HG03039 (cell line): Measurements from ENCODE around the gene STUB1.
"Not testable (repeated sequence)": the region's sequence is repeated elsewhere in the genome, so short reads cannot be mapped to it uniquely, and the experiment has no call there.

Experiments used
- ATAC-seq: cut with Tn5 transposase; IDR thresholded peaks from one replicate; pipeline ENCODE4 v1.9.1; 2021; ENCODE audit warnings: mild to moderate bottlenecking, moderate library complexity; ENCODE audit not compliant: unreplicated experiment

STUB1 gene

DNA sequence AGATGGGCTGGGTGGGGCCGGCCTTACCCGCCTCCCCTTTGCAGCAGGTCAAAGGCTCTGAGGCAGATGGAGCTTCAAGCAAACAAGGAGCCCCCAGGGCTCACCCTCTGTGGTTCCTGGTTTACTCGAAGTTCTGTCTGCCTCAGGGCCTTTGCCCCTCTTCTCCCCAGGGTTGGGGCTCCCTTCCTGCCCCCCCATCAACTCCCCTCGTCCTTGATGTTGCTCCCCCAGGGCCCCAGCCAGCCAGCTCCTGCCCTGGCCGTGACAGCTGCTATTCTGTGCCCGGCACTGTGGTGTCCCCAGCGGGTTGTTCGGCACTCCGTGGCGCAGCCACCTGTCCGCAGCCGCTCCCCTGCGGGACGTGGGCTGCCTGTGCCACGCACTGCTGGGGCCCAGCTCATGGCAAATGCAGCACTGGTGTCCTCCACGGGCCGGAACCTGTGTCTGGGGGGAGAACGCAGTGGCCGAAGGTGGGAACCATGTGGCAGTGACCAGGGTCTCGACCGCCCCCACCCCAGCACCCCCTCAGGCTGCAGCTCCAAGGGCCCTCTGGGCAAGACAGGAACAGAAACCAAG, 30.4 kb downstream of the STUB1 start:
- ATAC-seq: no peak

DNA sequence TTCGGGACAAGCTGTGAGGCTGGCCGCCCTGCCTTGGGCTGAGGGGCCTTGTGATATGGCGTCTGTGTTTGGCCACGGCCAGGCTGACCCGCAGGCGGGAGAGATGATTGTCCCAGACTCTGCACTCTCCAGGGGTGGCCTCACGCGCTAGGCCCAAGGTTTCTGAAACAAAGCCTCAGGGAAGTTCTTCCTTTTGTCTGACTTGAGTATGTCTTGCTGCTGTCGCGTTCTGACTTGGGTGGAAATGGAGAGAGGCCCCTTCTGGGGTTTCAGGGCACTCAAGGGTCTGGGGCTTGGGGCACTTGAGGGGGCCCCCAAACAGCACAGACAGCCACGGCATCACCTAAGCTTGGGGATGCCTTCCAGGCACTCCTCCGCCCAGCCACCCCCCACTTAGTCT, 30.9 kb downstream of the STUB1 start:
- ATAC-seq: no peak

DNA sequence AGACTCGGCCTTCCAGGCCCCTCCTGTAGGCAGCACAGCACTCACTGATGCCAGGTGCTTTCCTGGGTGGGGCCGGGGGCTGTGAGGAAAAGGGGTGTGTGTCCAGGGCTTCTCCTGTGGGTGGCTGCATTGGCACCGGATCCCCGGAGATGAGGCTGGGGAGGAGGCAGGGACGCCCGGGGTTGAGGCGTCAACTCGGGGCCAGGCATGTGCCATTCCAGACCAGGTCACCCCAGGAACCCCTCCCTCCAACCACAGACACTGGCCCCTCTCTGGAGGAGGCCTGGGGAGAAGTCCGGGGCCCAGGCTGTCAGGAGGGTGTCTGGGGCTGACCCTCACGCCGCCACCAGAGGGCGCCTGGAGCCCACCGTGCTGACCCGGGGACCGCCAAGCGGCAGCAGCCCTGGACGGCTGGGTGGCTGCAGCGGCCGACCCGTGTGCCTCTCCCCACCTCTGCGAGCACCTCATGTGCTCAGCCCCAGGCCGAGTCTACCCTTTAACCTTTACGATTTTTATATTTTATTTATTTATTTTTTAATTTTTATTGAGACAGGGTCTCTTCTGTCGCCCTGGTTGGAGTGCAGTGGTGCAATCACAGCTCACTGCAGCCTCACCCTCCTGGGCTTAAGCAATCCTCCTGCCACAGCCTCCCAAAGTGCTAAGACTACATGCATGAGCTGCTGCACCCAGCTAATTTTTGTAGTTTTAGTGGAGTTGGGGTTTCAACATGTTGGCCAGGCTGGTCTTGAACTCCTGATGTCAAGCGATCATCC, 31.5 kb downstream of the STUB1 start:
- no peak for ATAC-seq

DNA sequence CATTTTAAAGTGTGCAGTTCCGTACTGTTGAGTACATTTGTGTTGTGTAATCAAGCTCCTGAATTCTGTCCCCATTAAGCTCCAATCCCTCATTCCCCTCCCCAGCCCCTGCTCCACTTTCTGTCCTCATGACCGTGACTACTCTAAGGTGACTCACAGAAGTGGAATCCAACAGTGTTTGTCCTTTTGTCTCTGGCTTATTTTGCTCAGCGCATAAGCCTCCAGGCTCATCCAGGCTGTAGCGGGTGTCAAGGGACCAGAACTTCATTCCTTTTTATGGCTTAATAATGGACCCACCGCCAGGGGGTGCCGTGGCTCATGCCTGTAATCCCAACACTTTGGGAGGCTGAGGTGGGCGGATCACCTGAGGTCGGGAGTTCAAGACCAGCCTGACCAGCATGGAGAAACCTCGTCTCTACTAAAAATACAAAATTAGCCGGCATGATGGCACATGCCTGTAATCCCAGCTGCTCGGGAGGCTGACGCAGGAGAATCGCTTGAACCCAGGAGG, 32.6 kb downstream of the STUB1 start:
- ATAC-seq: not testable (repeated sequence)

DNA sequence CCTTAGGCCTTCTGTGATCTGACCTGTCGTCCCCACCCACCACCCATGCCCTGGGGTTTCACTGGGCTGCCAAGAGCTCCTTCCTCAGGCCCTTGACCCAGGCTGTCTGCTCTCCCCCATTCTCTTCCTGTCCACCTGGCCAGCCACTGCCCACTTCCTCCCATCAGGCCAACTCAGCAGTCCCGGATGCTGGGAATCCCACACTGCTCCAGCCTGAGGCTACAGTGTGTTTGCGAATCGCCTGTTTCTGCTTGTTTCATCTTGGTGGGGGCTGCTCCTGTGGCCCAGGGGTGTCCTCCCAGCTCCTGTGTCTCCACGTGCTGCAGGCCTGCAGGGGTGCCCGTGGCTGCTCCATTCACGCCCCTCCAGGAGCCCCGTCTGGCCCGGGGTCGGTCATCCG, 33.9 kb downstream of the STUB1 start:
- no peak for ATAC-seq

DNA sequence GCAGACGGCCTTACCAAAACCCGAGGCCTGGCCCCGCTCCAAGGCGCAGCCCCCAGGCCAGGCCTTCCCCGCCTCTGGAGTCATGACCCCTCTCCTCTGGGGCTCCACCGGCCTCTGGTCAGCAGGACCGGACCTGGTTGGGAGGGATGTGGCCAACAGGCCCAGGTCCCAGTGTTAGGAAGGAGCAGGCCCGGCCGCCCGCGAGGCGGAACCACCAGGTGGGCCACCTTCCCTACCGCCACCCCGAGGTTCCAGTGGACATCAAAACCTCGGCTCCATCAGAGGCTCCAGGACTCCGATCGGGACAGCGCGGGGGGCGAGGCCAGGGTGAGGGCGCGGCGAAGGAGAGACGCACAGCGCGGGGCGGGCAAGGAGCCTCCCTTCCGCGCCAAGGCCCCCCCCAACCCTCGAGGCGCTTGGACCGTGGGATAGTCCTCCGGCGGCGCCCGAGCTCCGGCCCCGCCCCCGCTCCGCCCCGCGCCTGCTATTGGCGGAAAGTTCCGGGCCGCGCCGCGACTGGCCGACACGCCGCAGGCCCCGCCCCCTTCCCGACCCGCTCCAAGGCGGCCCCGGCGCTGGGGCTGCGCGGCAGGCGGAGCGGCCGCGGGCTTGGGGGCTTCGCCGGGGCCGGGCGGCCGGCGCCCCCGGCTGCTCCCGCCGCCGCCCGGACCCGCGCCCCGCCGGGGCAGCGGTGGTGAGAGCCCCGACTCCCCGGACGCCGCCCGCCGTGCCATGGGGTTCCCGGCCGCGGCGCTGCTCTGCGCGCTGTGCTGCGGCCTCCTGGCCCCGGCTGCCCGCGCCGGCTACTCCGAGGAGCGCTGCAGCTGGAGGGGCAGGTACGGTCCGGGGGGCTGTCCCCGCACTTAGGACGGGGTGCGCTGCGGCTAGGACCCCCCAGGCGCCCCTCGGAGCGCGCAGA, 34.6 kb downstream of the STUB1 start, which contains the start of gene METRN:
METRN (plus strand) TSS at position 561 of the 919 bp plus-strand sequence; CDS start at position 733, 172 bp downstream.
- no peak for ATAC-seq

DNA sequence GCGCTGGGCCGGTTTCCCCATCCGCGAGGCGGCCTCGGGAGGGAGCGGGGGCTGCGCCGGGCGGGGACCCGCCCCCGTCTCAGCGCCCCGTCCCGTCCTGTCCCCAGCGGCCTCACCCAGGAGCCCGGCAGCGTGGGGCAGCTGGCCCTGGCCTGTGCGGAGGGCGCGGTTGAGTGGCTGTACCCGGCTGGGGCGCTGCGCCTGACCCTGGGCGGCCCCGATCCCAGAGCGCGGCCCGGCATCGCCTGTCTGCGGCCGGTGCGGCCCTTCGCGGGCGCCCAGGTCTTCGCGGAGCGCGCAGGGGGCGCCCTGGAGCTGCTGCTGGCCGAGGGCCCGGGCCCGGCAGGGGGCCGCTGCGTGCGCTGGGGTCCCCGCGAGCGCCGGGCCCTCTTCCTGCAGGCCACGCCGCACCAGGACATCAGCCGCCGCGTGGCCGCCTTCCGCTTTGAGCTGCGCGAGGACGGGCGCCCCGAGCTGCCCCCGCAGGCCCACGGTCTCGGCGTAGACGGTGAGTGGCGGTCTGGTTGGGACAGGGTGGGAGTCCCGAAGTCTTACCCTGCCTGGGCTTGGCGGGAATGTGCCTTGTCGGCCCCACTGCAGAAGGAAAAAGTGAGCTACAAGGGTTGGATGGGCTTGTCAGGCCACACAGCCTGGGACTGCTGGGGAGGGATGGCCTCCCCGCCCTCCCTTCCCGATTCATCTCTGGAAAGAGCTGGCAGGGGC, 35.4 kb downstream of the STUB1 start:
- no peak for ATAC-seq

DNA sequence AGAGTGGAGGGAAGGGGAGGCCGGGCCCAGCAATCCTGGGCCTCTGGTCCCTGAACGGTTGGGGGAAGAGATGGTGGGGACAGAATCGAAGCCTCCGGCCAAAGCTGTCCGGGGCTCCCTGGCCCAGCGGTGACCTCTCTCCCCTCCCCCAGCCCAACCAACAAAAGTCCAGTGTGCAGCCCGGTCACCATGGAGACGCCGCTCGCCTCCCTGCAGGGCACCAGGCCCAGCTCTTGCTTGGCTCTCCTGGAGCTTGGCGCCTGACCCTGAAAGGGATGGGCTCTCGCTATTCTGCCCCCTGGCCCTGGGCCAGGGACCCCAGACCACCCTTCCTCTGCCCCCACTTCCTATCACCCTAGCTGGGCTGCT, 36.0 kb downstream of the STUB1 start:
- no peak for ATAC-seq

DNA sequence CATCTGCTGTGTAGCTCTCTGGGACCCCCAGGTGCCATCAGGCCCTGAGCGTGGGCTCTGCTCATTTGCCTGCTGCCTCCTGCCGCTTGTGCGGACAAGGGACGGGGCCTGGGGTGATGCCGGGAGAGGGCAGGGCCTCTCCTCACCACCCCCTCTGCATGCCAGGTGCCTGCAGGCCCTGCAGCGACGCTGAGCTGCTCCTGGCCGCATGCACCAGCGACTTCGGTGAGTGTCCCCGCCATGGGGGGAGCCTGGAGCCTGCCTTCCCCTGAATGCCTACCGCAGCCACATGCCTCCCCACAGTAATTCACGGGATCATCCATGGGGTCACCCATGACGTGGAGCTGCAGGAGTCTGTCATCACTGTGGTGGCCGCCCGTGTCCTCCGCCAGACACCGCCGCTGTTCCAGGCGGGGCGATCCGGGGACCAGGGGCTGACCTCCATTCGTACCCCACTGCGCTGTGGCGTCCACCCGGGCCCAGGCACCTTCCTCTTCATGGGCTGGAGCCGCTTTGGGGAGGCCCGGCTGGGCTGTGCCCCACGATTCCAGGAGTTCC, 36.6 kb downstream of the STUB1 start:
- no peak for ATAC-seq

DNA sequence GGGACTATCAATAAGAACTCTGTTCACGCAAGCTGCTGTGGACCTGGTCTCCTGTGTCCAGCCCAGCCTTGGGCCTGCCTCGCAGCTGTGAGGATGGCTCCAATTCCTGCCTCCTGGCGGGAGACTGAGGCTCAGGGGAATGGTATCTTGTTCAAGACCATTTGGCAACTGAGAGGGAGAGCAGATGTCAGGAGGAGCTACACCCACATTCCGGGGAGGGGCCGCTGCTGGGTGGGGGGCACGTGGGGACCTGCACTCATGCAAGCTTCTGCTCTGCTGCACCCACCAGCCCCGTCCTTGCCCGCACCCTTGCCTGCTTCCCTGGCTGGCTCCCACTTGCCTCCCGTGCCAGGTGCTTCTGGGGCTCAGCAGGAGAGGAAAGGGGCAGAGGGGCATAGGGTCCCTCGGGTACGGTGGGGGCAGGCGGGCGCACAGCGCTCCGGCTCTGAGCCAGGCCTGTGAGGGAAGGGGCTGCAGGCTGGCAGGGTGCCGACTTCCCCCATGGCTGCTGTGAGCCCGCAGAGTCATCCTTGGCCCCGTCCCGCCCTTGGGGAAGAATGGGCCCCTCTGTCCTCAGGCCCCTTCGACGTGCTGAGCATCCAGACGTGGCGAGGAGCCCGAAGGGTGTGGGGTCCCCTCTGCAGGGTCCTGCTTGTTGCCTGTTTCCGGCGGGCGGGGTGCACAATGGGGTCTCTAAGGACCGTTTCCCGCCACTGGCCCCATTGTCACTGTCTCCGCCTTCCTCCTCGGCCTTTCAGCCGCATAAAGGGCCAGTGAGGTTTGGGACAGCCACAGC, 37.4 kb downstream of the STUB1 start:
- no peak for ATAC-seq

DNA sequence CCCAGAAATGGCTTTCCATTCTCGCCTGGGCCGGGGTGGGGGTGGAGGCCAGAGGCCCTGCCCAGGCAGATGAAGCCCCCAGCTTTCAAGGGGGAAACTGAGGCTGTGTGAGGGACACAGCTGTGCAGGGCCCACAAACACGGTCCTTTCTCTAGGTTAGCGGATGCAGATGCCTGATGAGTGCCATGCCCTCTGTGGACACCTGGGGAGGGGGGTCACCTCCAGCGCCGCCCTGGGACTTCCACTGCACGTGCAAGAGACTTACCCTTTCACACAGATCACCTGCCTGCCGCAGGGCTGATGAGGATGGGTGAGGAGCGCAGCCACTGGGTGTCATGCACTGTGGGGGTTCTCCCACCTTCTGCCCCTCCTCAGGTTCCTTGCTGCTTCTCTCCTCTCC, 38.2 kb downstream of the STUB1 start:
- ATAC-seq: no peak

DNA sequence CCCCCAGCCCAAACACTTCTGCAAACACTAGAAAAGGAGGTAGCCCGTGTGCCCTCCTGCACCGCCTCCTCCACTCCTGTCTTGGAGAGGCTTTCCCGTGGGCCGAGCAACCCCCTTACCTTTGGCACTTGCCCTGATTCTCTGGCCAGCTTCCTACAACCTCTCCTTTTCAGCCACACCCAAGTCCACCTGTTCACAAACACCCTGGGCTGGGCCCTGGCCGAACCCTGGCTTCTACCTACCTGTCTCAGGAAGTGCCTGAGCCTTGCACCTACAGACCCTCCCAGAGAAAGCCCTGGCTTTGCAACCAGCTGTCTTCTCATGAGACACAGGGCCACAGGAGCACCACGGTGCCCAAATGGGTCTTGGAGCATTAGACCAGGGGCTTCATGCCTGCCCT, 38.7 kb downstream of the STUB1 start:
- no peak for ATAC-seq

DNA sequence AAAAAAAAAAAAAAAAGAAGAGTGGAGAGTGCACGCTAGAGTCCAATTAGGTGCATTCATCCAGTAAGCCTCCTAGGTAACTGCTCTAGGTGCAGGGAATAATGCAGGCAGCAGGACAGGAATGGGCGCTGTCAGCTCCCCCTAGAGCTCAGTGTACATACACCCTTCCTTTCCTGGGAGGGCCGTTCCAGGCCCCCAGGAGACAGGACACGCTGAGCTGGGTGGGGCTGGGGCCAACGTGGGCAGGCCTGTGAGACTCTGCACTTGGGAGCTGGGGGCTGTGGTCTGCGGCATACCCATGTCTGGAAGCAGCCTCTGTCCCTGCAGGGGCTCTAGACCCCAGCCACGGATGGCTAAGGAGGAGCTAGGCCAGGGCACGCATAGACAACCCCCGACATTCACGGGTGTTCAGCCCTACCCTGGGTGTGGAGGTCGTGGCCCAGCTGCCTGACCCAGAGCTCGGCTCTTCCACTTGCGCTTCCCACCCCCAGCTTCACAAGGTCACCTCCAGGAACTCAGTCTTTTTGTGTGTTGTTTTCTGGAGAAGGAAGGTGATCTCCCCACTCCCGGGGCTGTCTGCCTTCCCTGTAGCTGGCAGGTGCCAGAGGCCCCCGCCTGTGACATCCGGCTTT, 39.7 kb downstream of the STUB1 start:
- no peak for ATAC-seq

DNA sequence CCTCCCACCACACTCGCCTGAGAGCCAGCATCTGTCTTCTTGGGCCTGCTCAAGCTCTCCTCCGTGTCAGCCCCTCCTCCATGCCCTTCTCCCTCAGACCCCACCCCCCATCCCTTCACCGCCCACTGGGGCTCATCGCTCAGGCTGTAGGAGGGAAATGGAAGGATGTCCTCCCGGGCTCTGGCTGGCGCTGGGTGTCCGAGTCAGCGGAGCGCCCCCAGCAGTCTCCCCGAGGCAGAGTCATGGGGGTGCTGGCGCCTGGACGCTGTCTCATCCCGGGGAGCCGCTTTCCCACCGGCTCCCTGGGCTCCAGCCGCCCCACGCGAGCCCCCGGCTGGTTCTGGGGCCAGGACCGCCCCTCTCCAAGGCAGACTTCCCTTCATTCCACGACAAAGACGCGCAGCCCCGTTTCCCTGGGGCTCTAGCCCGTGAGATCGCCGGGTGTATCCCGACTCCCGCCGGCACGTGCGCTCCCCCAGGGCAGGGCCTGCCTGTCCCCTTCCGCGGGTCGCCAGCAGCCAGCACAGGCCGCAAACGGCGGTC, 40.3 kb downstream of the STUB1 start:
- peak; percentile 5 for ATAC-seq

DNA sequence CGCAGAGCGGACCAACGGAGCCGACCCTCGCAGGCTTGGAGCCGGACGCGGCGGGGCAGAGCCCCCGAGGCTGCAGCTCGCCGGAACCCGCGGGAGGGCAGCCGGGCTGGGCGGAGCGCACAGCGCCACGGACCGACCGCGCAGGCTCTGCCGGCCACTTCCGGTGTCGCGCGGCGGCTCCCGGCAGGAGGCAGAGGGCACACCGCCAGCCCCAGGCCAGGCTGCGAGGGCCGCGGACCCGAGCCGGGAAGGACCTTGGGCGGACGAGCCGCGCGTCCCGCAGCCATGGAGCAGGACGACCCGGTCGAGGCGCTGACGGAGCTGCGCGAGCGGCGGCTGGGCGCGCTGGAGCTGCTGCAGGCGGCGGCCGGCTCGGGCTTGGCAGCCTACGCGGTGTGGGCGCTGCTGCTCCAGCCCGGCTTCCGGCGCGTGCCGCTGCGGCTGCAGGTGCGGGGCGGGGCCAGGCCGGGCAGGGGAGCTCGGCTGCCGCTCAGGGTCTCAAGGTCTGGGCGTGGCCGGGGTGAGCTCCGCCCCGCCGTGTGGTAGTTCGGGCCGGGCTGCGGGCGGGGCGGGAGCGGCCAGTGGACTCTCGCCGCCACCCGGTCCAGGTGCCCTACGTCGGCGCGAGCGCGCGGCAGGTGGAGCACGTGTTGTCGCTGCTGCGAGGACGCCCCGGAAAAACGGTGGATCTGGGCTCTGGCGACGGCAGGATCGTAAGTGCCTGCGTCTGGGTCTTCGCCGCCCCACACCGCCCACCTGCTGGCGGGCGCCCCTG, 41.0 kb downstream of the STUB1 start, which contains the start of gene ANTKMT:
ANTKMT (plus strand) TSS at position 157 of the 775 bp plus-strand sequence; CDS start at position 286, 129 bp downstream.
- peak; percentile 57 for ATAC-seq

DNA sequence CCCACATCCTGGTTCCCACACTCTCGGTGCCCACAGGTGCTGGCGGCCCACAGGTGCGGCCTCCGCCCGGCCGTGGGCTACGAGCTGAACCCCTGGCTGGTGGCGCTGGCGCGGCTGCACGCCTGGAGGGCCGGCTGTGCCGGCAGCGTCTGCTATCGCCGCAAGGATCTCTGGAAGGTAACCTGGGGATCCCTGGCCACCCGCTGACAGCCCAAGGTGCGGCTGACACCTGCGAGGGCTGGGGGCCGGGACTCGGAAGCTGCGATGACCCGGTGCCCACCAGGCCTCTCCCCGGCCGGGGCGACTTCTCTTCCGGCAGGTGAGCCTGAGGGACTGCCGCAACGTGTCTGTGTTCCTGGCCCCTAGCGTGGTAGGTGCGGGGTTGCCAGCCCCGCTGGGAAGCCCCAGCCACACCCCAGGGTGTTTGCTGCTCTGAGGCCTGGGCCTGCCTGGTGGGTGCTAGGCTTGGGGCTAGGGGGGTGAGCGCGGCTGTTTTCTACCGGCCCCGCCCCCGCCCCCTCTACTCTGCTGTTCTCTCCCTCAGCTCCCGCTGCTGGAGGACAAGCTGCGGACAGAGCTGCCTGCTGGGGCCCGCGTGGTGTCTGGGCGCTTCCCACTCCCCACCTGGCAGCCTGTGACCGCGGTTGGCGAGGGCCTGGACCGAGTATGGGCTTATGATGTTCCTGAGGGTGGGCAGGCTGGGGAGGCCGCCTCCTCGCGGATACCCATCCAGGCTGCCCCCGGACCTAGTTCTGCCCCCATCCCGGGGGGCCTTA, 41.7 kb downstream of the STUB1 start:
- ATAC-seq: no peak
